A549 (cell line): ENCODE data around the gene ARID1B. TPM values are rescaled to one million over a fixed set of nuclear protein-coding genes. Genes with fewer than 3 reads are reported as not detected.

Source experiments
- ATAC-seq, 2 experiments: fragments of 200-7000 bp in 1 of 2; fragments of >200 bp in 1 of 2; cut with Nextera tagmentation in 1 of 2; cut with Tn5 transposase in 1 of 2; 3 replicates each; pipeline versions ENCODE4 v1.8.0 to v1.9.1; 2018 to 2020; ENCODE audit warnings: mild to moderate bottlenecking in 1 of 2, moderate library complexity in 1 of 2
- CTCF ChIA-PET: fragments of 300-600 bp; sonication (Branson Sonifier 250); formaldehyde crosslinking; extraction: SDS; loops from one replicate; lab custom pipeline; 2021; ENCODE audit warnings: antibody characterized with exemption, inconsistent platforms; lab: Yijun Ruan, JAX
- POLR2A ChIA-PET: fragments of 350-600 bp; formaldehyde crosslinking; extraction: SDS; loops from one replicate; lab custom pipeline; 2021; ENCODE audit warnings: antibody characterized with exemption, inconsistent platforms; lab: Yijun Ruan, JAX
- DNase-seq, 2 experiments: peaks; one replicate each; pipeline versions ENCODE4 v3.0.0 to v3.0.0-alpha.2; 2011 to 2016; ENCODE audit warnings: low read depth in 1 of 2, low spot score in 1 of 2
- FAIRE-seq: peaks from 2 replicates; lab custom pipeline; 2011; peaks lifted over from hg19 to GRCh38; lab: Jason Lieb, UNC
- H3K27ac ChIP-seq, 2 experiments: fragments of >200 bp; sonication (Bioruptor Twin); formaldehyde crosslinking; 3 replicates each; pipeline ENCODE4 v1.5.1; 2016 to 2017
- H3K4me1 ChIP-seq: fragments of >200 bp; sonication (Bioruptor Twin); formaldehyde crosslinking; 3 replicates; pipeline ENCODE4 v1.6.1; 2016
- H3K4me2 ChIP-seq: fragments of >200 bp; sonication (Bioruptor Twin); formaldehyde crosslinking; 3 replicates; pipeline ENCODE4 v1.6.1; 2016
- H3K4me3 ChIP-seq: fragments of >200 bp; sonication (Bioruptor Twin); formaldehyde crosslinking; 3 replicates; pipeline ENCODE4 v1.5.1; 2016
- H3K9me3 ChIP-seq: fragments of >200 bp; sonication (Bioruptor Twin); formaldehyde crosslinking; 3 replicates; pipeline ENCODE4 v1.6.1; 2016
- CBX8 ChIP-seq: fragments of 200-600 bp; sonication (generic); IDR thresholded peaks from 2 replicates; pipeline ENCODE4 v1.6.1; 2016
- CEBPB ChIP-seq, 2 experiments: fragments of >200 bp in 1 of 2; sonication (Bioruptor Twin) in 1 of 2; formaldehyde crosslinking in 1 of 2; IDR thresholded peaks; 2 replicates each; pipeline ENCODE4 v1.6.1; 2012 to 2016
- CHD2 ChIP-seq: fragments of 150-350 bp; IDR thresholded peaks from 2 replicates; pipeline ENCODE4 v1.6.1; 2014; ENCODE audit warnings: low read length; ENCODE audit not compliant: partially characterized antibody
- CHD4 ChIP-seq: fragments of 200-600 bp; sonication (generic); IDR thresholded peaks from 2 replicates; pipeline ENCODE4 v1.6.1; 2016; ENCODE audit warnings: antibody characterized with exemption, mild to moderate bottlenecking, borderline replicate concordance
- EHF ChIP-seq: fragments of 250-450 bp; sonication (Bioruptor Pico); IDR thresholded peaks from 2 replicates; pipeline ENCODE4 v1.5.0; 2020; ENCODE audit warnings: mild to moderate bottlenecking
- EP300 ChIP-seq, 2 experiments: fragments of >200 bp; sonication (Bioruptor Twin); formaldehyde crosslinking; IDR thresholded peaks; 2 replicates in 1 of 2; 3 replicates in 1 of 2; pipeline ENCODE4 v1.6.1; 2016 to 2017
- ESRRA ChIP-seq: fragments of 150-350 bp; IDR thresholded peaks from 2 replicates; pipeline ENCODE4 v1.6.1; 2014; ENCODE audit warnings: mild to moderate bottlenecking, low read length, borderline replicate concordance
- FOXS1 ChIP-seq: fragments of 250-450 bp; sonication (Bioruptor Pico); IDR thresholded peaks from 2 replicates; pipeline ENCODE4 v1.5.0; 2020; ENCODE audit warnings: mild to moderate bottlenecking, moderate library complexity
- HDAC2 ChIP-seq: fragments of 200-600 bp; sonication (generic); IDR thresholded peaks from 2 replicates; pipeline ENCODE4 v1.6.1; 2016
- HEYL ChIP-seq: fragments of 250-450 bp; sonication (Bioruptor Pico); IDR thresholded peaks from 2 replicates; pipeline ENCODE4 v1.8.0; 2021; ENCODE audit warnings: mild to moderate bottlenecking, moderate library complexity
- HOXB5 ChIP-seq: fragments of 250-450 bp; sonication (Bioruptor Pico); IDR thresholded peaks from 2 replicates; pipeline ENCODE4 v1.5.0; 2020; ENCODE audit warnings: mild to moderate bottlenecking, moderate library complexity
- MAFK ChIP-seq: fragments of 450-650 bp; IDR thresholded peaks from 2 replicates; pipeline ENCODE4 v1.6.1; 2014; ENCODE audit not compliant: partially characterized antibody
- RARB ChIP-seq: fragments of 250-450 bp; sonication (Bioruptor Pico); IDR thresholded peaks from 2 replicates; pipeline ENCODE4 v1.8.0; 2021; ENCODE audit warnings: mild to moderate bottlenecking, moderate library complexity
- RFX5 ChIP-seq: fragments of 450-650 bp; IDR thresholded peaks from 2 replicates; pipeline ENCODE4 v1.7.1; 2014; ENCODE audit warnings: antibody characterized with exemption, mild to moderate bottlenecking, moderate library complexity
- ZFP36 ChIP-seq: fragments of 450-650 bp; IDR thresholded peaks from 2 replicates; pipeline ENCODE4 v1.6.1; 2014; ENCODE audit warnings: borderline replicate concordance; ENCODE audit not compliant: partially characterized antibody
- WGBS: methylation state at CpG from one replicate; pipeline ENCODE4 v1.1.6; 2017; ENCODE audit errors: missing lambda C conversion rate; 5-methylcytosine and 5-hydroxymethylcytosine counted together
- polyA plus RNA-seq, 4 experiments: library from polyadenylated mRNA; depleted of rRNA in 3 of 4; stranded (reverse); fragments of >200 nt; fragmentation: RNase III in 1 of 4; extraction: RNeasy Plus Mini Kit Qiagen cat#74134 plus additional on column Dnase treatment in 1 of 4; gene quantifications; 2 replicates in 3 of 4; 3 replicates in 1 of 4; pipeline ENCODE4 v1.2.3, GENCODE V29; 2011 to 2017
- TF ChIP-seq, protein P1 (sequence below): fragments of >200 bp; sonication (Bioruptor Twin); formaldehyde crosslinking; IDR thresholded peaks from 3 replicates; pipeline ENCODE4 v1.6.1; 2016
- TF ChIP-seq, protein P2 (sequence below): fragments of 200-600 bp; sonication (generic); IDR thresholded peaks from 2 replicates; pipeline ENCODE4 v1.6.1; 2016; ENCODE audit warnings: antibody characterized with exemption, mild to moderate bottlenecking, moderate library complexity
- TF ChIP-seq, protein P3 (sequence below): fragments of >200 bp; sonication (Bioruptor Twin); formaldehyde crosslinking; IDR thresholded peaks from 3 replicates; pipeline ENCODE4 v1.5.1; 2016

ARID1B gene
- polyA plus RNA-seq, 2 of the 4 experiments (the other 2 are of a cell fraction): 13.5 to 16.3 TPM

DNA sequence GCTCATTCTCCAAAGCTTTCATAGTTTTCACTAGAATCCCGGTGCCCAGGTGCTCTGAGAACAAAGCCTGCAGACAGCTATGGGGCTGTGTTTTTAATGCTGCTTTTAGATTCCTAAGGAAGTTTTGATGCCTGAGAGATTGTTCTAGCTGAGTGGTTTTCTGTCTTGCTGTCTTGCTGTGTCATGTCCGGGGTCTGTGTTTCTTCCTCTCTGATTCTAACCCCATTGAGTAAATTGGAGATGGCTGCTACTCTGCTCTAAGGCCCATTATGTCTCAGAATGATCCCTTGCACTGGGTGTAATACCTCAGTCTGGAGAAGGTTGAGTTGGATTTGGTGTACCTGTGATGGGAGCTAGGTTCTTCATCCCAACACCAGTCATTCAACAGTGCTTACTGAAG, 63.4 kb downstream of the ARID1B start:
- H3K4me2 ChIP-seq: no peak overlapping the region
- CTCF ChIA-PET: no interaction called here
- FAIRE-seq: no peak
- no peak overlapping the region for H3K4me3 ChIP-seq
- H3K9me3 ChIP-seq: no peaks in the 10 kb centered on the region
- WGBS: 100% methylated on average over 2 of the region's 2 CpGs
- ATAC-seq: no peak
- TF ChIP-seq RFX5 (no peak), CBX8 (no peak), MAFK (no peak), HDAC2 (no peak), HEYL (CRISPR knock-in tag) (no peak), CEBPB (IDR thresholded peaks at IDR 0.05) (no peak), HOXB5 (CRISPR knock-in tag) (no peak), FOXS1 (CRISPR knock-in tag) (no peak), EP300 (IDR thresholded peaks at IDR 0.05) (no peak), ZFP36 (no peak), EHF (CRISPR knock-in tag) (no peak)
- TF ChIP-seq, protein P1, sequence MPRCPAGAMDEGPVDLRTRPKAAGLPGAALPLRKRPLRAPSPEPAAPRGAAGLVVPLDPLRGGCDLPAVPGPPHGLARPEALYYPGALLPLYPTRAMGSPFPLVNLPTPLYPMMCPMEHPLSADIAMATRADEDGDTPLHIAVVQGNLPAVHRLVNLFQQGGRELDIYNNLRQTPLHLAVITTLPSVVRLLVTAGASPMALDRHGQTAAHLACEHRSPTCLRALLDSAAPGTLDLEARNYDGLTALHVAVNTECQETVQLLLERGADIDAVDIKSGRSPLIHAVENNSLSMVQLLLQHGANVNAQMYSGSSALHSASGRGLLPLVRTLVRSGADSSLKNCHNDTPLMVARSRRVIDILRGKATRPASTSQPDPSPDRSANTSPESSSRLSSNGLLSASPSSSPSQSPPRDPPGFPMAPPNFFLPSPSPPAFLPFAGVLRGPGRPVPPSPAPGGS: no peak
- TF ChIP-seq, protein P2, sequence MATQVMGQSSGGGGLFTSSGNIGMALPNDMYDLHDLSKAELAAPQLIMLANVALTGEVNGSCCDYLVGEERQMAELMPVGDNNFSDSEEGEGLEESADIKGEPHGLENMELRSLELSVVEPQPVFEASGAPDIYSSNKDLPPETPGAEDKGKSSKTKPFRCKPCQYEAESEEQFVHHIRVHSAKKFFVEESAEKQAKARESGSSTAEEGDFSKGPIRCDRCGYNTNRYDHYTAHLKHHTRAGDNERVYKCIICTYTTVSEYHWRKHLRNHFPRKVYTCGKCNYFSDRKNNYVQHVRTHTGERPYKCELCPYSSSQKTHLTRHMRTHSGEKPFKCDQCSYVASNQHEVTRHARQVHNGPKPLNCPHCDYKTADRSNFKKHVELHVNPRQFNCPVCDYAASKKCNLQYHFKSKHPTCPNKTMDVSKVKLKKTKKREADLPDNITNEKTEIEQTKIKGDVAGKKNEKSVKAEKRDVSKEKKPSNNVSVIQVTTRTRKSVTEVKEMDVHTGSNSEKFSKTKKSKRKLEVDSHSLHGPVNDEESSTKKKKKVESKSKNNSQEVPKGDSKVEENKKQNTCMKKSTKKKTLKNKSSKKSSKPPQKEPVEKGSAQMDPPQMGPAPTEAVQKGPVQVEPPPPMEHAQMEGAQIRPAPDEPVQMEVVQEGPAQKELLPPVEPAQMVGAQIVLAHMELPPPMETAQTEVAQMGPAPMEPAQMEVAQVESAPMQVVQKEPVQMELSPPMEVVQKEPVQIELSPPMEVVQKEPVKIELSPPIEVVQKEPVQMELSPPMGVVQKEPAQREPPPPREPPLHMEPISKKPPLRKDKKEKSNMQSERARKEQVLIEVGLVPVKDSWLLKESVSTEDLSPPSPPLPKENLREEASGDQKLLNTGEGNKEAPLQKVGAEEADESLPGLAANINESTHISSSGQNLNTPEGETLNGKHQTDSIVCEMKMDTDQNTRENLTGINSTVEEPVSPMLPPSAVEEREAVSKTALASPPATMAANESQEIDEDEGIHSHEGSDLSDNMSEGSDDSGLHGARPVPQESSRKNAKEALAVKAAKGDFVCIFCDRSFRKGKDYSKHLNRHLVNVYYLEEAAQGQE: no peak
- TF ChIP-seq, protein P3, sequence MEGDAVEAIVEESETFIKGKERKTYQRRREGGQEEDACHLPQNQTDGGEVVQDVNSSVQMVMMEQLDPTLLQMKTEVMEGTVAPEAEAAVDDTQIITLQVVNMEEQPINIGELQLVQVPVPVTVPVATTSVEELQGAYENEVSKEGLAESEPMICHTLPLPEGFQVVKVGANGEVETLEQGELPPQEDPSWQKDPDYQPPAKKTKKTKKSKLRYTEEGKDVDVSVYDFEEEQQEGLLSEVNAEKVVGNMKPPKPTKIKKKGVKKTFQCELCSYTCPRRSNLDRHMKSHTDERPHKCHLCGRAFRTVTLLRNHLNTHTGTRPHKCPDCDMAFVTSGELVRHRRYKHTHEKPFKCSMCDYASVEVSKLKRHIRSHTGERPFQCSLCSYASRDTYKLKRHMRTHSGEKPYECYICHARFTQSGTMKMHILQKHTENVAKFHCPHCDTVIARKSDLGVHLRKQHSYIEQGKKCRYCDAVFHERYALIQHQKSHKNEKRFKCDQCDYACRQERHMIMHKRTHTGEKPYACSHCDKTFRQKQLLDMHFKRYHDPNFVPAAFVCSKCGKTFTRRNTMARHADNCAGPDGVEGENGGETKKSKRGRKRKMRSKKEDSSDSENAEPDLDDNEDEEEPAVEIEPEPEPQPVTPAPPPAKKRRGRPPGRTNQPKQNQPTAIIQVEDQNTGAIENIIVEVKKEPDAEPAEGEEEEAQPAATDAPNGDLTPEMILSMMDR: no peak
- TF ChIP-seq, all 56 proteins: peak for 0
- H3K27ac ChIP-seq: no peak overlapping the region
- no peak for DNase-seq
- POLR2A ChIA-PET: interaction anchor here (0.6 kb wide), 1 partner anchor 91 kb away, joined by 5 read pairs; no protein-coding TSS in a partner anchor
- H3K4me1 ChIP-seq: 0 out of 3 replicates have a peak, but pooled peaks cover 5% of the 10 kb centered on the region

DNA sequence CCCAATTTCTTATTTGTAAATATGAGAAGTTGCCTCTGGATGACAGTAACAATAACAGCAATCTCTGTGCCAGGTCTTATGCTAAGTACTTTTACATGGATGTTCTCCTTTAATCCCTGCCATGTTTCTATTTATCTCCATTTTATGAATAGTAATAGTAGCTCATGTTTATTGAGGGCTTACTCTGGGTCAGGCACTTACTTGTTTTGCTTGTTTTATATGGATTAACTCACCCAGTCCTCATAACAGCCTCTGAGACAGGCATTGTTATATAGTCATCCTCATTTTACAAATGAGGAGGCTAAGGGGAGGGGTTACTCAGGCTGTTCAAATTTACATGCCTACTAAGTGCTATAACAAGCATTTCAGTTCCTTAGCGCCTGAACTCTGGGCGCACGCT, 64.3 kb downstream of the ARID1B start:
- H3K9me3 ChIP-seq: no peaks in the 10 kb centered on the region
- ATAC-seq: no peak
- H3K4me1 ChIP-seq: 0 out of 3 replicates have a peak, but pooled peaks cover 5% of the 10 kb centered on the region
- H3K4me2 ChIP-seq: no peak overlapping the region
- 98% methylated on average over 3 of the region's 3 CpGs for WGBS
- FAIRE-seq: no peak
- TF ChIP-seq CHD4: no peak
- no peak for TF ChIP-seq HDAC2
- TF ChIP-seq ESRRA: no peak
- TF ChIP-seq ZFP36: no peak
- no peak for TF ChIP-seq RARB (CRISPR knock-in tag)
- TF ChIP-seq CHD2: no peak
- no peak for TF ChIP-seq CBX8
- H3K27ac ChIP-seq: no peak overlapping the region
- POLR2A ChIA-PET: no interaction called here
- no peak for DNase-seq
- H3K4me3 ChIP-seq: no peak overlapping the region
- CTCF ChIA-PET: no interaction called here
